ENCODE data around the gene GPC5. TPM values are rescaled to one million over a fixed set of nuclear protein-coding genes. Genes with fewer than 3 reads are reported as not detected.

GPC5 gene
- total and polyA plus RNA-seq, 2 donors (not counting 3 experiments of a cell fraction or from before 2014, with no cell fraction given): 0.59 to 0.97 TPM

- Histone ChIP-seq H3K9me3 (replicated peaks; ENCODE audit: control insufficient read depth, insufficient read depth, low read length) (peaks cover 2% of the 10 kb centered on the region), H3K9me1 (replicated peaks; ENCODE audit: control insufficient read depth, extremely low read depth, insufficient read depth, low read length) (no peaks in the 10 kb centered on the region), H3K27me3 (ENCODE audit: control insufficient read depth in 2 of 2, insufficient read depth in 2 of 2, low read length in 2 of 2) (no peaks in the 10 kb centered on the region), H2AFZ (ENCODE audit: low read depth, low read length) (no peak overlapping the region), H3K79me2 (ENCODE audit: control insufficient read depth, insufficient read depth, low read length) (no peaks in the 10 kb centered on the region), H3K27ac (ENCODE audit: insufficient read depth, low read depth, low read length) (no peak overlapping the region), H3K36me3 (ENCODE audit: control insufficient read depth in 2 of 2, extremely low read depth in 1 of 2, insufficient read depth in 2 of 2, low read length in 2 of 2) (no peaks in the 10 kb centered on the region), H3K9ac (replicated peaks; ENCODE audit: extremely low read depth, insufficient read depth, low read length) (no peak overlapping the region), H3K4me3 (replicated peaks in 1 of 3; ENCODE audit: insufficient read depth in 1 of 3, low read depth in 1 of 3, low read length in 3 of 3) (no peak overlapping the region), H3K4me1 (ENCODE audit: control insufficient read depth, extremely low read depth, insufficient read depth, low read length) (no peaks in the 10 kb centered on the region), H3K4me2 (ENCODE audit: insufficient read depth, low read length) (no peak overlapping the region), H4K20me1 (replicated peaks; ENCODE audit: control insufficient read depth, extremely low read depth, insufficient read depth, low read length) (no peaks in the 10 kb centered on the region)
- DNase-seq (ENCODE audit: low read depth, low spot score) (no peak), FAIRE-seq (no peak)
- dilution Hi-C loops (cut with MboI; ENCODE audit: extremely low pct_ligation_motif_present, low sequenced_read_pairs) (no loop called here), intact Hi-C loops (cut with micrococcal nuclease) (no loop called here)
- no TSS peak for BruUV-seq (replicated peaks)
- ChIA-PET CTCF (no interaction called here), POLR2A (no interaction called here)
- TF ChIP-seq FOS (IDR thresholded peaks at IDR 0.05; ENCODE audit: borderline replicate concordance, insufficient read depth, low read length) (no peak), GATA2 (IDR thresholded peaks at IDR 0.05; ENCODE audit: insufficient read depth, insufficient read length, low read depth, low read length) (no peak), POLR2AphosphoS5 (IDR thresholded peaks at IDR 0.05; ENCODE audit: insufficient read depth, low read depth, low read length) (no peak), MAX (IDR thresholded peaks at IDR 0.05; ENCODE audit: insufficient read depth, insufficient read length) (no peak), EZH2 (IDR thresholded peaks at IDR 0.05; ENCODE audit: borderline replicate concordance, low read depth, low read length, severe bottlenecking) (no peak), POLR2A (IDR thresholded peaks at IDR 0.05; ENCODE audit: low read depth, low read length) (no peak), JUN (IDR thresholded peaks at IDR 0.05; ENCODE audit: borderline replicate concordance, insufficient read depth, insufficient read length, low read depth) (no peak), CTCF (IDR thresholded peaks at IDR 0.05; ENCODE audit: extremely low read depth in 1 of 2, insufficient read depth in 1 of 2, low read depth in 1 of 2, low read length in 2 of 2) (no peak), MYC (IDR thresholded peaks at IDR 0.05; ENCODE audit: low read depth, low read length) (no peak)
These were observed 1155.2 kb downstream of the GPC5 start for GRCh38 chr13:92553470-92554114.

All from endothelial cell of umbilical vein (primary cell).